GM23338 (cell line): ENCODE results near the gene KCNJ6. TPM values are rescaled to one million over a fixed set of nuclear protein-coding genes. Genes with fewer than 3 reads are reported as not detected.
A peak's percentile ranks its signal among the peaks of the same experiment; 100 is the strongest.

Experiments used
- ATAC-seq: fragments of 200-7000 bp; cut with Tn5 transposase; 3 replicates; pipeline ENCODE4 v1.9.1; 2020
- DNase-seq: peaks from one replicate; pipeline ENCODE4 v3.0.0-alpha.2; 2015; ENCODE audit warnings: low spot score
- H2AFZ ChIP-seq: fragments of 200-600 bp; sonication (generic); 2 replicates; pipeline ENCODE4 v1.8.0; 2016; ENCODE audit warnings: antibody characterized with exemption, mild to moderate bottlenecking, moderate library complexity
- H3F3A ChIP-seq: fragments of 200-600 bp; sonication (generic); replicated peaks from 2 replicates; pipeline ENCODE4 v1.8.0; 2017; ENCODE audit warnings: antibody characterized with exemption, mixed run types, low read depth
- H3K27ac ChIP-seq: fragments of 200-600 bp; sonication (generic); 2 replicates; pipeline ENCODE4 v1.6.1; 2016; ENCODE audit warnings: low read depth
- H3K27me3 ChIP-seq: fragments of 200-600 bp; sonication (generic); 2 replicates; pipeline ENCODE4 v1.8.0; 2016; ENCODE audit warnings: mild to moderate bottlenecking, mixed run types, moderate library complexity; ENCODE audit not compliant: insufficient read depth
- H3K36me3 ChIP-seq: fragments of 200-600 bp; sonication (generic); 2 replicates; pipeline ENCODE4 v1.8.0; 2016; ENCODE audit warnings: mild to moderate bottlenecking; ENCODE audit not compliant: insufficient read depth
- H3K4me1 ChIP-seq: fragments of 200-600 bp; sonication (generic); 2 replicates; pipeline ENCODE4 v1.8.0; 2016; ENCODE audit warnings: mild to moderate bottlenecking, moderate library complexity; ENCODE audit not compliant: insufficient read depth
- H3K4me2 ChIP-seq: fragments of 200-600 bp; sonication (generic); 2 replicates; pipeline ENCODE4 v1.7.1; 2017; ENCODE audit warnings: mixed run types
- H3K4me3 ChIP-seq: fragments of 200-600 bp; sonication (generic); 2 replicates; pipeline ENCODE4 v1.6.1; 2016; ENCODE audit warnings: mixed run types
- H3K79me2 ChIP-seq: fragments of 200-600 bp; sonication (generic); replicated peaks from 2 replicates; pipeline ENCODE4 v1.8.0; 2017; ENCODE audit warnings: mild to moderate bottlenecking; ENCODE audit not compliant: insufficient read depth
- H3K9me2 ChIP-seq: fragments of 200-600 bp; sonication (generic); 2 replicates; pipeline ENCODE4 v1.8.0; 2017; ENCODE audit not compliant: insufficient read depth
- H4K20me1 ChIP-seq: fragments of 200-600 bp; sonication (generic); replicated peaks from 2 replicates; pipeline ENCODE4 v1.8.0; 2017; ENCODE audit warnings: mild to moderate bottlenecking; ENCODE audit not compliant: insufficient read depth
- H3K27ac Mint-ChIP-seq: 2 replicates; pipeline ENCODE4 v1.8.0; 2020; ENCODE audit warnings: inconsistent platforms, mild to moderate bottlenecking, moderate library complexity, mixed read lengths
- H3K27me3 Mint-ChIP-seq: 3 replicates; pipeline ENCODE4 v1.8.0; 2022; ENCODE audit warnings: low read depth, mild to moderate bottlenecking, moderate library complexity, mixed read lengths, inconsistent platforms; ENCODE audit not compliant: insufficient read depth, poor library complexity
- H3K36me3 Mint-ChIP-seq: 3 replicates; pipeline ENCODE4 v1.8.0; 2021; ENCODE audit warnings: low read depth, mild to moderate bottlenecking, inconsistent platforms, moderate library complexity, mixed read lengths
- H3K4me1 Mint-ChIP-seq: 3 replicates; pipeline ENCODE4 v1.8.0; 2020; ENCODE audit warnings: mild to moderate bottlenecking, inconsistent platforms, mixed read lengths
- H3K4me3 Mint-ChIP-seq: 3 replicates; pipeline ENCODE4 v1.8.0; 2021; ENCODE audit warnings: moderate library complexity, mild to moderate bottlenecking, inconsistent platforms, mixed read lengths
- H3K9me3 Mint-ChIP-seq: 3 replicates; pipeline ENCODE4 v1.8.0; 2020; ENCODE audit warnings: moderate library complexity, mild to moderate bottlenecking, inconsistent platforms, mixed read lengths
- CREB1 ChIP-seq: fragments of 250-450 bp; sonication (Bioruptor Pico); IDR thresholded peaks from 2 replicates; pipeline ENCODE4 v1.5.0; 2020; ENCODE audit warnings: low read depth, mild to moderate bottlenecking, moderate library complexity
- ETS1 ChIP-seq: IDR thresholded peaks from 2 replicates; pipeline ENCODE4 v1.6.1; 2016; ENCODE audit warnings: antibody characterized with exemption
- EZH2phosphoT487 ChIP-seq: fragments of 200-600 bp; sonication (generic); IDR thresholded peaks from one replicate; pipeline ENCODE4 v1.8.1; 2018; ENCODE audit warnings: antibody characterized with exemption; ENCODE audit not compliant: unreplicated experiment
- POLR2AphosphoS5 ChIP-seq: IDR thresholded peaks from 2 replicates; pipeline ENCODE4 v1.6.1; 2016; ENCODE audit warnings: antibody characterized with exemption, low read depth
- STAT1 ChIP-seq: IDR thresholded peaks from one replicate; pipeline ENCODE4 v1.6.1; 2016; ENCODE audit warnings: antibody characterized with exemption; ENCODE audit not compliant: unreplicated experiment
- ZNF114 ChIP-seq: fragments of 250-450 bp; sonication (Bioruptor Pico); IDR thresholded peaks from 2 replicates; pipeline ENCODE4 v1.5.0; 2020; ENCODE audit warnings: mild to moderate bottlenecking, moderate library complexity
- ZNF331 ChIP-seq: fragments of 250-450 bp; sonication (Bioruptor Pico); IDR thresholded peaks from 2 replicates; pipeline ENCODE4 v1.5.0; 2020; ENCODE audit warnings: low read depth, mild to moderate bottlenecking, moderate library complexity
- polyA plus RNA-seq: library from polyadenylated mRNA; unstranded; fragments of >200 nt; fragmentation: Nextera tagmentation; extraction: Ambion mirVana; gene quantifications from 2 replicates; pipeline ENCODE4 v1.2.1, GENCODE V29; 2016
- total RNA-seq: library from RNA; depleted of rRNA; stranded (reverse); fragments of >200 nt; shearing (Covaris generic); gene quantifications from 2 replicates; pipeline ENCODE4 v1.2.3, GENCODE V29; 2014
- TF ChIP-seq, protein P1 (sequence below), 2 experiments: fragments of 200-600 bp in 1 of 2; sonication (generic) in 1 of 2; conservative IDR thresholded peaks; 2 replicates each; pipeline versions ENCODE4 v1.5.1 to v1.6.1; 2016 to 2017; ENCODE audit warnings: antibody characterized with exemption in 2 of 2, low read depth in 2 of 2, mild to moderate bottlenecking in 2 of 2, moderate library complexity in 1 of 2
- TF ChIP-seq, protein P2 (sequence below): IDR thresholded peaks from one replicate; pipeline ENCODE4 v1.6.1; 2018; ENCODE audit warnings: antibody characterized with exemption; ENCODE audit not compliant: unreplicated experiment

The KCNJ6 gene
- total and polyA plus RNA-seq, 2 experiments from 2014 or later = 0.48 to 0.52 TPM

DNA sequence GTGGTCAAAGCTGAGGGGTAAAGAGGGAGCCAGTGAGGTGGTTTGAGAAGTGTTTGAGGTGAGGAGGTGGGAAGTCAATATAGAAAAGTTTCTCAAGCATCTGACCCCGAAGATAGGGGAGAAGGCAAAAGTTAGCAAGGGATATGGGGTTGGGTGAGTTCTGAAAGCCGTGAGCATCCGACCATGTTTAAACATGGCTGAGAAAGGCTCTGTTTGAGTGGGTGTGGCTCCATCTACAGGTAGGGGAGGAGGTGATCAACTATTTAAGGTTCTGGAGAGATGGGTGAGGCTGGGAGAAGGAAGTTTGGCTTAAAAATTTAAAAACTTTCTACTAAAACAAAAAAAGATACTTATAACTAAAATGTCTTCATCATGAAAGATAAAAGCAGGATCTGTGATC, 273.8 kb downstream of the KCNJ6 start:
- Mint-ChIP-seq H3K36me3 (no peaks in the 10 kb centered on the region; the same call in 1 of the 3 replicates), H3K9me3 (no peaks in the 10 kb centered on the region), H3K4me3 (no peak overlapping the region), H3K27me3 (peaks cover 2% of the 10 kb centered on the region), H3K27ac (no peak overlapping the region; the same call in 1 of the 2 replicates), H3K4me1 (peaks cover 14% of the 10 kb centered on the region)
- no peak overlapping the region for H3K4me3 ChIP-seq
- no peaks in the 10 kb centered on the region for H4K20me1 ChIP-seq
- H3K4me2 ChIP-seq = no peak overlapping the region
- H3K9me2 ChIP-seq = 0 out of 2 replicates have a peak, but pooled peaks cover 2% of the 10 kb centered on the region
- H3K27me3 ChIP-seq = no peaks in the 10 kb centered on the region
- no peak for TF ChIP-seq ZNF331 (CRISPR knock-in tag)
- TF ChIP-seq ETS1 = no peak
- TF ChIP-seq EZH2phosphoT487 = no peak
- no peak for TF ChIP-seq CREB1 (CRISPR knock-in tag)
- TF ChIP-seq, protein P1, sequence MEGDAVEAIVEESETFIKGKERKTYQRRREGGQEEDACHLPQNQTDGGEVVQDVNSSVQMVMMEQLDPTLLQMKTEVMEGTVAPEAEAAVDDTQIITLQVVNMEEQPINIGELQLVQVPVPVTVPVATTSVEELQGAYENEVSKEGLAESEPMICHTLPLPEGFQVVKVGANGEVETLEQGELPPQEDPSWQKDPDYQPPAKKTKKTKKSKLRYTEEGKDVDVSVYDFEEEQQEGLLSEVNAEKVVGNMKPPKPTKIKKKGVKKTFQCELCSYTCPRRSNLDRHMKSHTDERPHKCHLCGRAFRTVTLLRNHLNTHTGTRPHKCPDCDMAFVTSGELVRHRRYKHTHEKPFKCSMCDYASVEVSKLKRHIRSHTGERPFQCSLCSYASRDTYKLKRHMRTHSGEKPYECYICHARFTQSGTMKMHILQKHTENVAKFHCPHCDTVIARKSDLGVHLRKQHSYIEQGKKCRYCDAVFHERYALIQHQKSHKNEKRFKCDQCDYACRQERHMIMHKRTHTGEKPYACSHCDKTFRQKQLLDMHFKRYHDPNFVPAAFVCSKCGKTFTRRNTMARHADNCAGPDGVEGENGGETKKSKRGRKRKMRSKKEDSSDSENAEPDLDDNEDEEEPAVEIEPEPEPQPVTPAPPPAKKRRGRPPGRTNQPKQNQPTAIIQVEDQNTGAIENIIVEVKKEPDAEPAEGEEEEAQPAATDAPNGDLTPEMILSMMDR (conservative IDR thresholded peaks at IDR 0.05; ENCODE audit: low read depth in 2 of 2) = peak; percentile 72 to 81
- no peaks in the 10 kb centered on the region for H3K79me2 ChIP-seq
- 0 out of 2 replicates have a peak, but pooled peaks cover 4% of the 10 kb centered on the region for H3K36me3 ChIP-seq
- ATAC-seq (peak; percentile 96), DNase-seq (peak; percentile 85)
- no peaks in the 10 kb centered on the region for H3F3A ChIP-seq
- peaks cover 13% of the 10 kb centered on the region for H3K4me1 ChIP-seq
- peak overlapping the region; percentile 12; the same call in 1 of the 2 replicates for H2AFZ ChIP-seq
- H3K27ac ChIP-seq = no peak overlapping the region

- Histone ChIP-seq H2AFZ (no peak overlapping the region), H3K4me1 (peaks cover 13% of the 10 kb centered on the region), H3K9me2 (0 out of 2 replicates have a peak, but pooled peaks cover 2% of the 10 kb centered on the region), H3K4me2 (no peak overlapping the region), H4K20me1 (no peaks in the 10 kb centered on the region), H3K27ac (no peak overlapping the region), H3K27me3 (no peaks in the 10 kb centered on the region), H3K4me3 (no peak overlapping the region), H3K79me2 (no peaks in the 10 kb centered on the region), H3F3A (no peaks in the 10 kb centered on the region), H3K36me3 (0 out of 2 replicates have a peak, but pooled peaks cover 4% of the 10 kb centered on the region)
- Mint-ChIP-seq H3K27me3 (no peaks in the 10 kb centered on the region), H3K9me3 (no peaks in the 10 kb centered on the region), H3K4me3 (no peak overlapping the region), H3K36me3 (no peaks in the 10 kb centered on the region; the same call in 1 of the 3 replicates), H3K27ac (no peak overlapping the region), H3K4me1 (peaks cover 14% of the 10 kb centered on the region)
- DNase-seq = no peak
- TF ChIP-seq, protein P2, sequence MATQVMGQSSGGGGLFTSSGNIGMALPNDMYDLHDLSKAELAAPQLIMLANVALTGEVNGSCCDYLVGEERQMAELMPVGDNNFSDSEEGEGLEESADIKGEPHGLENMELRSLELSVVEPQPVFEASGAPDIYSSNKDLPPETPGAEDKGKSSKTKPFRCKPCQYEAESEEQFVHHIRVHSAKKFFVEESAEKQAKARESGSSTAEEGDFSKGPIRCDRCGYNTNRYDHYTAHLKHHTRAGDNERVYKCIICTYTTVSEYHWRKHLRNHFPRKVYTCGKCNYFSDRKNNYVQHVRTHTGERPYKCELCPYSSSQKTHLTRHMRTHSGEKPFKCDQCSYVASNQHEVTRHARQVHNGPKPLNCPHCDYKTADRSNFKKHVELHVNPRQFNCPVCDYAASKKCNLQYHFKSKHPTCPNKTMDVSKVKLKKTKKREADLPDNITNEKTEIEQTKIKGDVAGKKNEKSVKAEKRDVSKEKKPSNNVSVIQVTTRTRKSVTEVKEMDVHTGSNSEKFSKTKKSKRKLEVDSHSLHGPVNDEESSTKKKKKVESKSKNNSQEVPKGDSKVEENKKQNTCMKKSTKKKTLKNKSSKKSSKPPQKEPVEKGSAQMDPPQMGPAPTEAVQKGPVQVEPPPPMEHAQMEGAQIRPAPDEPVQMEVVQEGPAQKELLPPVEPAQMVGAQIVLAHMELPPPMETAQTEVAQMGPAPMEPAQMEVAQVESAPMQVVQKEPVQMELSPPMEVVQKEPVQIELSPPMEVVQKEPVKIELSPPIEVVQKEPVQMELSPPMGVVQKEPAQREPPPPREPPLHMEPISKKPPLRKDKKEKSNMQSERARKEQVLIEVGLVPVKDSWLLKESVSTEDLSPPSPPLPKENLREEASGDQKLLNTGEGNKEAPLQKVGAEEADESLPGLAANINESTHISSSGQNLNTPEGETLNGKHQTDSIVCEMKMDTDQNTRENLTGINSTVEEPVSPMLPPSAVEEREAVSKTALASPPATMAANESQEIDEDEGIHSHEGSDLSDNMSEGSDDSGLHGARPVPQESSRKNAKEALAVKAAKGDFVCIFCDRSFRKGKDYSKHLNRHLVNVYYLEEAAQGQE = no peak
- TF ChIP-seq ZNF114 (CRISPR knock-in tag) = no peak
- TF ChIP-seq STAT1 = no peak
- TF ChIP-seq POLR2AphosphoS5 = no peak
- no peak for ATAC-seq
Measured at GRCh38 chr21:37639756-37640155, 276.5 kb downstream of the KCNJ6 start.
